ENCODE data around the gene ACR.

DNA sequence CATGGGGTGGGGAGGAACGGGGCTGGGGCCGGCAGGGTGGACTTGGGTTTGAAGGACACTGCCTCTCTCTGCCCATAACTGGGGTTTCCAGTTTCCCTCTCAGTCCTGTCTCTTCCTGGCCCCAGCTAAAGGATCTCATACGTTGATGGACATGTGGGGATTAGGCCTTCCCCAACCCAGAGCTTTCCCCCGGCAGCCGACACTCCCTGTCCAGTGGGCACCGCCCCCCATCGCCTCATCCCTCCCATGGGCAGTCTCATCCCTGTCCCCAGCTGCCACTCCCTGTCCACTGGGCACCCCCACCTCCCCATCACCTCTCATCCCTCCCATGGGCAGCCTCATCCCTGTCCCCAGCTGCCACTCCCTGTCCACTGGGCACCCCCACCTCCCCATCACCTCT lies 22.2 kb upstream of the ACR start:
- TF ChIP-seq, protein P1, sequence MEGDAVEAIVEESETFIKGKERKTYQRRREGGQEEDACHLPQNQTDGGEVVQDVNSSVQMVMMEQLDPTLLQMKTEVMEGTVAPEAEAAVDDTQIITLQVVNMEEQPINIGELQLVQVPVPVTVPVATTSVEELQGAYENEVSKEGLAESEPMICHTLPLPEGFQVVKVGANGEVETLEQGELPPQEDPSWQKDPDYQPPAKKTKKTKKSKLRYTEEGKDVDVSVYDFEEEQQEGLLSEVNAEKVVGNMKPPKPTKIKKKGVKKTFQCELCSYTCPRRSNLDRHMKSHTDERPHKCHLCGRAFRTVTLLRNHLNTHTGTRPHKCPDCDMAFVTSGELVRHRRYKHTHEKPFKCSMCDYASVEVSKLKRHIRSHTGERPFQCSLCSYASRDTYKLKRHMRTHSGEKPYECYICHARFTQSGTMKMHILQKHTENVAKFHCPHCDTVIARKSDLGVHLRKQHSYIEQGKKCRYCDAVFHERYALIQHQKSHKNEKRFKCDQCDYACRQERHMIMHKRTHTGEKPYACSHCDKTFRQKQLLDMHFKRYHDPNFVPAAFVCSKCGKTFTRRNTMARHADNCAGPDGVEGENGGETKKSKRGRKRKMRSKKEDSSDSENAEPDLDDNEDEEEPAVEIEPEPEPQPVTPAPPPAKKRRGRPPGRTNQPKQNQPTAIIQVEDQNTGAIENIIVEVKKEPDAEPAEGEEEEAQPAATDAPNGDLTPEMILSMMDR (IDR thresholded peaks at IDR 0.05; ENCODE audit: insufficient read depth, low read depth, low read length), result no peak
- no peak for TF ChIP-seq EZH2 (IDR thresholded peaks at IDR 0.05; ENCODE audit: insufficient read depth, low read length)
